Fibroblast of the conjunctiva (primary cell): ENCODE measurements around the gene CENPV.
"Not testable (repeated sequence)": the region's sequence is repeated elsewhere in the genome, so short reads cannot be mapped to it uniquely, and the experiment has no call there.

Experiments
- DNase-seq: peaks from one replicate; pipeline ENCODE4 v3.0.0-alpha.2; 2010; ENCODE audit warnings: low read depth

The CENPV gene

DNA sequence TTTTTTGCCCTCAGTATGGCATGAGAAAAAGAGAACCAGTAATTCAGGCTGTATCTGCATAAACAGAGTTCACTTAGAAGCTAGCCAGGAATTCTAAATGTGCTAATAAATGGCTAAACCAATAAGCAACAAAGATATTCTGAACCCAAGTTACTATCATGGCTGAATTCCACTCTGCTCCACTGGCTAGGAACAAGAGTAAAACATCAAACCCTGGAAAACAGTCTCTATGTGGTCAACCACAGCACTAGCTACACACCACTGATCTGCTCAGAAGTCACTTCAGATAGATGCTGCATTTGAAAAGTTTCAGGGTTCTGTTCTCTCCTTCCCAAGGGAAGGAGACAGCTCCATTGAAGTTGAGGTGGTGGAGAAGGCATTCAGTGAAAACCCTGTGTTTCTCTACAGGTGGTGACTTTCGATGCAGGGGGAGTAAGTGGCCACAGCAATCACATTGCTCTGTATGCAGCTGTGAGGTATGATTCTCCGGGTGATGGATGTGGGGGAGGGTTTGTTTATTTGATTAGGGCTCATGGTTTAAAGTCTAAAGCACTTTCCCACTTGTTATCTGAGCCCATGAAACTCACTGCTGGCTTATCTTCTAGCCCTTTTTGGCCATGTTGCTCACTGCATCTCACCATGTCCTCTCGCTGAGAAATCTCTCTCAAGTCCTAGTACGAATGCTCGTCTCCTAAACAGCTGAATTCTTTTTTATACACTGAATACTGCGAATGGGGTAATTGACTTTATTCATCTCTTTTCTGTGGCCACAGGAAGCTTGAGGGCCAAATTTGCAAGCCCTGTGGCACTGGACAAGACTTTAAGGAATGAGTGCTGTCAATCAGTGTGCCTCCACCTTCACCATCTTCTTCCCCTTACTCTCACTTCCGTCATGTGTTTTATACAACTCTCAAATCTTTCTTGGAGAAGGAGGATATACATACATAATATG is 39.9 kb downstream of the CENPV start:
- no peak for DNase-seq

DNA sequence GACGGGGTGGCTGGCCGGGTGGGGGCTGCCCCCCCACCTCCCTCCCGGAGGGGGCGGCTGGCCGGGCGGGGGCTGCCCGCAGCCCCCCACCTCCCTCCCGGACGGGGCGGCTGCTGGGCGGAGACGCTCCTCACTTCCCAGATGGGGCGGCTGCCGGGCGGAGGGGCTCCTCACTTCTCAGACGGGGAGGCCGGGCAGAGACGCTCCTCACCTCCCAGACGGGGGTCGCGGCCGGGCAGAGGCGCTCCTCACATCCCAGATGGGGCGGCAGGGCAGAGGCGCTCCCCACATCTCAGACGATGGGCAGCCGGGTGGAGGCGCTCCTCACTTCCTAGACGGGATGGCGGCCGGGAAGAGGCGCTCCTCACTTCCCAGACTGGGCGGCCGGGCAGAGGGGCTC is 41.2 kb downstream of the CENPV start:
- DNase-seq = not testable (repeated sequence)

DNA sequence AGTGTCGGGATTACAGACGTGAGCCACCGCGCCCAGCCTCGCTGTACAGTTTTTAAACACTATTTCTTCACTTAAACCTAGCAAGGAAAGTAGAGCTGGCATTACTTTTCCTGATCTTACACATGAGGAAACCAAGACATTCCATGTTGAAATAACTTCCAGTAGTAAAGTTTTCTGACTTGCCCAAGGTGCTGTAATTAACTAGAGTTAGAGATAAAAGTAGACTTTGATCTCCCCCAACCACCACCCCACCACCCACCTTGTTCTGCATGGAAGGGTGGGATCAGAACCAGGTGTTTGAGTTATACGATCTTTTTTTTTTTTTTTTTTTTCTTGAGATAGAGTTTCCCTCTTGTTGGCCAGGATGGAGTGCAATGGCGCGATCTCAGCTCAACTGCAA is 47.1 kb downstream of the CENPV start:
- no peak for DNase-seq

DNA sequence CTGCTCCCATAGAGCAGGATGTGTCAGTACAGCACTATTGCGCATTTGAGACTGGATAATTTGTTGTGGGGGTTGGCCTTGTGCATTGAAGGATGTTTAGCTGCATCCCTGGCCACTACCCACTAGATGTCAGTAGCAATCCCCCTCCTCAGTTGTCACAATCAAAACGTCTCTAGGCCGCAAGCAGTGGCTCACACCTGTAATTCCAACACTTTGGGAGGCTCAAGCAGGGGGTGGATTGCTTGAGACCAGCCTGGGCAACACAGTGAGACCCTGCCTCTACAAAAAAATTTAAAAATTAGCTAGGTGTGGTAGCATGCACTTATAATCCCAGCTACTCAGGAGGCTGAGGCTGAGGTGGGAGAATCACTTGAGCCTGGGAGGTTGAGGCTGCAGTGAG is 48.4 kb downstream of the CENPV start:
- no peak for DNase-seq

DNA sequence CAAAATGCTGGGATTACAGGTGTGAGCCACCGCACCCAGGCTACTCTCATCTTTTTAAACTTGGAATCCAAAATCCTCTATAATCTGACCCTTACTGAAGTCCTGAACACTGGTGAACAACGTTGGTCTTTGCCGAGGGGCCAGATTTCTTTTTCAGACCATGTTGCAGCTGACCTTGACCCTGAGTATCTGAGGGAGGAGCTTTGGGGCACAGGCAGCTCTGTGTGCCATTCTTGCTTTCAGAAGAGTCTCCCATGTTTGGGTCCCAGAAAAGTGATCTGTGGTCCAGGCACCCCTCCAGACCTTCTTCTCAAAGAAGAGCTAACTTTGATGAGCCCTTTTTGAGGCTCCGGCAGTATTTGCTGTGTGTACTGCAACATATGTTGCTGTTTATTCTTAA is 50.4 kb downstream of the CENPV start:
- DNase-seq = no peak

DNA sequence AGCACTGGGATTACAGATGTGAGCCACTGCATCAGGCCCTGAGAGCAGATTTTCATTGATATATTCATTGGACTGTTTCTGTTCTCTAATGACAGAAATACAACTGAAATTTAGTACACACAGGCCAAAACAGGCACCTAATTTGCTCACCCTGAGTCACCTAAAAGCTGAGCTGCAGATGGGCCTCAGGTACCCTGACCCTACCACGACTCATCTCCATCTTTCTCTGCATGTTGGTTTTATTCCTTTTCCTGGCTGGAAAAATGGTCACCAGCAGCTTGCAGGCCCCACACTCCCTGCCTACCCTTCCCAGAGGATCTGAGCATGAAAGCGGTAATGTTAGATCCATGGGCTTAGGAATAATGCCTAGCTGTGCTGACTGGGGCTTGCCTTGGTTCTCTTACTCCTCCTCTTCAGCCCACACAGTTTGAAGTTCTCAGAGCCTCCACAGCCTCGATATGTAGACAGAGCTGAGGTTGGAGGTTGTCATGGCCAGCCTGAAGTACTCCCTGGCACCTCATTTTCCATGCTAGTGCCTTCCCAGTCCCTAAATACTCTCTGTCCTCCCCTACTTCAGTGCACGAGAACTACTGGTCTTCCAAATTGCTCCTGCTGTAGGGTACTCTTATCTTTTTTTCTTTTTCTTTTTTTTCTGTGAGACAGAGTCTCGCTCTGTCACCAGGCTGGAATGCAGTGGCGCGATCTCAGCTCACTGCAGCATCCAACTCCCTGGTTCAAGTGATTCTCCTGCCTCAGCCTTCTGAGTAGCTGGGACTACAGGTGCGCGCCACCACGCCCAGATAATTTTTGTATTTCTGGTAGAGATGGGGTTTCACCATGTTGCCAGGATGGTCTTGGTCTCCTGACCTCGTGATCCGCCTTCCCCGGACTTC is 51.1 kb downstream of the CENPV start:
- DNase-seq = no peak

DNA sequence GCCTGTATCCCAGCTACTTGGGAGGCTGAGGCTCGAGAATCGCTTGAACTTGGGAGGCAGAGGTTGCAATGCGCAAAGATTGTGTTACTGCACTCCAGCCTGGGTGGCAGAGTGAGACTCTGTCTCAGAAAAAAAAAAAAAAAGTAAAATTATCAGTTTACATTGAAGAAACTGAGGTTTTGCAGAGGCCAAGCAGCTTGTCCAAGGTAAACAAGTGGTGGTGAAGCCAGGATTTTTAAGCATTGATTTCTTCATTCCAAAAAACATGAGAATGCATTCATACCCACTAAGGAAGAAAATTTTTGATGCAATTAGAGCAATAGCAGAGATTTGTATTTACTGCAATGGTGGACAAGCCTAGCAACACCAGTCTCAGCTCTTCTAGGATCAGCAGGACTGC is 52.7 kb downstream of the CENPV start:
- no peak for DNase-seq

DNA sequence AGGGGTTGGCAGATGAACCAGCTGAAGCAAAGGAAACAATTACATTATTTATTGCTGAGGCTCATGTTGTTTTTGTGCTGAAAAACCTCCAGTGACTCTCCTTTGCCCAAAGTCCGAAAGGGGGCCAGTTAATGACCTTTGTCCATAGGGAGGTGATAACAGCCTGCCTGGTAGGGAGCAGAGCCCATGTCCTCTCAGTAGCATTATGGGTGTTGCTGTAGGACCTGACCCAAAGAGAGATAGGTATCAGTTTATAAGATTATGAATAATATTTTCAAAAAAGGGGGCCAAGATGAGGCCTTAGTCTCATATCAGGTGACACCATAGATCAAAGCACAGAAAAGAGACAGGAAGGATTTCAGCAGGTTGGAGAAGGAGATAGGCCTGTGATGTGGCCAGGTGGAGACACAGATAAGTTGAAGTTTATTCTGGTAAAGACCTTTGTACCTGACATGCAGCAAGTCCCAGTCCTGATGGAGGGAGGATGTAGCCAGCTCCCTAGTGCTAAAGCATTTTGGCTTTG is 55.1 kb downstream of the CENPV start:
- DNase-seq = no peak

DNA sequence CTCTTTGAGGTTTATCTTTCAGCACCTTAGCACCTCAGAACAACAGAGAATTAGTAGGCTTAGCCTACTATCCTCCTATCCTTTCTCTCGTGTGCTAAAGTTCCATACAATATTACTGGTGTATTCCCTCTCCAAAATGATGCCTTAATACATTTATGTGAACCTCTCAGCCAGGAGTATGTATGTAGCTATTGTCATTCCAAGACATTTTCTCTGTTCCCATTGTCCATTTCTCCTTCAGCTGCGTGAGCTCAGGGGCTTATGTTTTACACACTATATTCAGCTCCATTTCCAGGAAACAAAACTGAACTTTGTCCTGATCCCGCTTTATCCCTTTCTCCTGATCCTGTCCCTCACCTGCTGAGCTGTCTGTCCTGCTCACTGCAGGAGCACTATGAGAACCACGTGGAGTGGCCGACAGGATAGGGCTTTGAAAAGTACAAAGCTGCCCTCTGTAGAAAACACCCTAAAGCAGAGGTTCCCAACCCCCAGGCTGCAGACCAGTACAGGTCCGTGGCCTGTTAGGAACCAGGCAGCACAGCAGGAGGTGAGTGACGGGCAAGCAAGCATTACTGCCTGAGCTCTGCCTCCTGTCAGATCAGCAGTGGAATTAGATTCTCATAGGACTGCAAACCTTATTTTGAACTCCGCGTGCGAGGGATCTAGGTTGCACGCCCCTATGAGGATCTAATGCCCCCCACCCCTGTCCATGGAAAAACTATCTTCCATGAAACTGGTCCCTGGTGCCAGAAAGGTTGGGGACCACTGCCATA is 55.7 kb downstream of the CENPV start:
- no peak for DNase-seq

DNA sequence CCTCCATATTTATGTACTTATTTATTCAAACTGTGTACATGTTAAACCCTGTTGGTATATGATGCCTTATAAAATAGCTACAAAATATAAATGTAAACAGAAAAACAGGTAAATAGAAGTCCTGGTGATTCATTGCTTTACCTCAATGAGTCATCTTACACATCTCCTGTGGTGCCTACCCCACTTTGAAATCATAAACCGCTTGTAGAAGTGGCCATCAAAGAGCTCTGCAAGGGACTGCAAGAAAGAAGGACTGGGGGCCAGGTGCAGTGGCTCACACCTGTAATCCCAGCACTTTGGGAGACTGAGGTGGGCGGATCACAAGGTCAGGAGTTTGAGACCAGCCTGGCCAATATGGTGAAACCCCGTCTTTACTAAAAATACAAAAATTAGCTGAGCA is 57.2 kb downstream of the CENPV start:
- not testable (repeated sequence) for DNase-seq

DNA sequence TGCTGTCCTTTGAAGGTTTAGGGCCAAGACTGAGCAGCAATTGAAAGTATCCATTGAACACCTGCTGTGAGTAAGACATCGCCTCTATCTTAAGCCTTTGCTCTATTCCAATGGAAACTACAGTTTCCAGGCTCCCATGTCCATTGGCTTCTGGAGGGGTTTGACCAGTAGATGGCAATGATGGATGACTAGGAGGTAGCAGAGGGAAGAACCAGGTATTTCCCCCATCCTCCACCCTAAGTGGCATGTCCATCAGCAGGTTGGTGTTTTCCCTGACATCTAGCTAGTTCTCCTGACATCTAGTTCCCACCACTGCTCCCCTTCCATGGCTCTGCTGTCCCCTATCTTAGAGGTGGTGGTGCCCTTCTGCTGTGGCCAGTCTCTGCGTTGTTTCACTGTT is 58.7 kb downstream of the CENPV start:
- DNase-seq = no peak

DNA sequence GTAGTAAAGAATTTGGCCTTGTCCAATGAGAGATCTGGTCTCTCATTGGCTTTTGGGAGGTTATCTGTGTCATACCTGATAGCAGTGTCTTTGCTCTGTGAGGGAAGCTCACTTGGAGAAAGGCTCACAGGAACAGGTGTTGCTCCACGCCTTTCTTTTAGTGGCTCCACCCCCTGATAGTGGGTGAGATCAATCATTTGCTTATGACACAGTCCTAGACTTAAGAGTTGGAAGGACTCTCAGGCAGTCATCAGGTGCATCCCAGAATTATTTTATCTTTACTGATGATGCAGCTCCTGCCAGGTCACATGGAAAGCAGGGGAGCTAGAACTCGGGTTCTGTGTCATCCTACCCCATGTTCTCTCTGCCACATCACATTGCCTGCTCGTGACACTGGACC is 59.3 kb downstream of the CENPV start:
- DNase-seq = no peak
